ENCODE data around the gene ACTN4.
A peak's percentile ranks its signal among the peaks of the same experiment; 100 is the strongest.

The ACTN4 gene

GRCh38 chr19:38676878-38677646 lies 29.6 kb downstream of the ACTN4 start:
- H3K4me3 Mint-ChIP-seq: peak overlapping the region in 1 of 2 donors; percentile 32
- H3K27me3 Mint-ChIP-seq: no peaks in the 10 kb centered on the region
- no peak overlapping the region for H3K27ac Mint-ChIP-seq
- DNase-seq (no peak), ATAC-seq (no peak)
- H3K4me1 Mint-ChIP-seq: peaks cover 58% of the 10 kb centered on the region
- H3K9me3 Mint-ChIP-seq: no peaks in the 10 kb centered on the region

- no peak for DNase-seq
- ATAC-seq: no peak
- Mint-ChIP-seq H3K27me3 (peaks cover 11% of the 10 kb centered on the region), H3K4me1 (peaks cover 69% of the 10 kb centered on the region), H3K27ac (no peak overlapping the region), H3K4me3 (no peak overlapping the region), H3K9me3 (peaks cover 5 to 7% of the 10 kb centered on the region in 2 donors)
These were observed 30.9 kb downstream of the ACTN4 start for GRCh38 chr19:38678217-38678890.

GRCh38 chr19:38678891-38679494 lies 31.5 kb downstream of the ACTN4 start:
- H3K4me3 Mint-ChIP-seq: no peak overlapping the region
- peaks cover 5 to 7% of the 10 kb centered on the region in 2 donors for H3K9me3 Mint-ChIP-seq
- ATAC-seq (no peak), DNase-seq (no peak)
- peaks cover 72% of the 10 kb centered on the region for H3K4me1 Mint-ChIP-seq
- H3K27me3 Mint-ChIP-seq: peaks cover 14% of the 10 kb centered on the region
- no peak overlapping the region for H3K27ac Mint-ChIP-seq

GRCh38 chr19:38679839-38680238 lies 32.4 kb downstream of the ACTN4 start:
- H3K27ac Mint-ChIP-seq: peak overlapping the region in 1 of 2 donors; percentile 8
- no peak for ATAC-seq
- H3K4me3 Mint-ChIP-seq: no peak overlapping the region
- peaks cover 14% of the 10 kb centered on the region for H3K27me3 Mint-ChIP-seq
- peaks cover 72% of the 10 kb centered on the region for H3K4me1 Mint-ChIP-seq
- peaks cover 5 to 7% of the 10 kb centered on the region in 2 donors for H3K9me3 Mint-ChIP-seq
- DNase-seq: no peak

GRCh38 chr19:38682195-38682867 lies 34.9 kb downstream of the ACTN4 start:
- DNase-seq (no peak), ATAC-seq (no peak)
- Mint-ChIP-seq H3K9me3 (peaks cover 5 to 7% of the 10 kb centered on the region in 2 donors), H3K4me3 (no peak overlapping the region), H3K27ac (no peak overlapping the region), H3K4me1 (peaks cover 72% of the 10 kb centered on the region), H3K27me3 (peaks cover 14% of the 10 kb centered on the region)

GRCh38 chr19:38682872-38683392 lies 35.5 kb downstream of the ACTN4 start:
- Mint-ChIP-seq H3K27ac (no peak overlapping the region), H3K27me3 (peaks cover 14% of the 10 kb centered on the region), H3K4me3 (peak overlapping the region in 1 of 2 donors; percentile 9), H3K4me1 (peaks cover 74% of the 10 kb centered on the region), H3K9me3 (peaks cover 5 to 7% of the 10 kb centered on the region in 2 donors)
- DNase-seq (no peak), ATAC-seq (no peak)

- ATAC-seq (peak; percentile 65), DNase-seq (peak in 1 of 2 donors; percentile 42)
- Mint-ChIP-seq H3K4me3 (peak overlapping the region in 1 of 2 donors; percentile 9), H3K27ac (no peak overlapping the region), H3K9me3 (peaks cover 5 to 7% of the 10 kb centered on the region in 2 donors), H3K27me3 (peaks cover 14% of the 10 kb centered on the region), H3K4me1 (peaks cover 74% of the 10 kb centered on the region)
These were observed 36.1 kb downstream of the ACTN4 start for GRCh38 chr19:38683393-38684077.

GRCh38 chr19:38684078-38684861 lies 36.8 kb downstream of the ACTN4 start:
- peaks cover 14% of the 10 kb centered on the region for H3K27me3 Mint-ChIP-seq
- DNase-seq (peak in 1 of 2 donors; percentile 23), ATAC-seq (peak; percentile 73)
- peak overlapping the region in 1 of 2 donors; percentile 43 for H3K27ac Mint-ChIP-seq
- H3K4me1 Mint-ChIP-seq: peaks cover 74% of the 10 kb centered on the region
- peaks cover 5 to 7% of the 10 kb centered on the region in 2 donors for H3K9me3 Mint-ChIP-seq
- H3K4me3 Mint-ChIP-seq: peak overlapping the region; percentile 28 to 51

- peaks cover 68% of the 10 kb centered on the region for H3K4me1 Mint-ChIP-seq
- H3K9me3 Mint-ChIP-seq: peaks cover 5 to 7% of the 10 kb centered on the region in 2 donors
- peak overlapping the region; percentile 67 to 72 for H3K4me3 Mint-ChIP-seq
- DNase-seq (no peak), ATAC-seq (no peak)
- H3K27me3 Mint-ChIP-seq: peaks cover 14% of the 10 kb centered on the region
- H3K27ac Mint-ChIP-seq: peak overlapping the region in 1 of 2 donors; percentile 43
These were observed 37.6 kb downstream of the ACTN4 start for GRCh38 chr19:38684862-38685665.

GRCh38 chr19:38685666-38686529 lies 38.4 kb downstream of the ACTN4 start:
- H3K9me3 Mint-ChIP-seq: peaks cover 5 to 7% of the 10 kb centered on the region in 2 donors
- DNase-seq (no peak), ATAC-seq (peak; percentile 47)
- H3K4me1 Mint-ChIP-seq: peaks cover 63% of the 10 kb centered on the region
- H3K4me3 Mint-ChIP-seq: peak overlapping the region; percentile 67 to 72
- peaks cover 14% of the 10 kb centered on the region for H3K27me3 Mint-ChIP-seq
- peak overlapping the region; percentile 68 to 92 for H3K27ac Mint-ChIP-seq

- peak overlapping the region; percentile 67 to 72 for H3K4me3 Mint-ChIP-seq
- H3K4me1 Mint-ChIP-seq: peaks cover 57% of the 10 kb centered on the region
- peak; percentile 86 for ATAC-seq
- H3K27ac Mint-ChIP-seq: peak overlapping the region; percentile 87 to 92
- peak in 1 of 2 donors; percentile 49 for DNase-seq
- H3K9me3 Mint-ChIP-seq: peaks cover 5 to 7% of the 10 kb centered on the region in 2 donors
- H3K27me3 Mint-ChIP-seq: peaks cover 14% of the 10 kb centered on the region
These were observed 39.1 kb downstream of the ACTN4 start for GRCh38 chr19:38686530-38686888.

- Mint-ChIP-seq H3K27ac (peak overlapping the region in 1 of 2 donors; percentile 52), H3K27me3 (peaks cover 8% of the 10 kb centered on the region), H3K9me3 (peaks cover under 1 to 1% of the 10 kb centered on the region in 2 donors), H3K4me1 (peaks cover 61% of the 10 kb centered on the region), H3K4me3 (no peak overlapping the region)
- DNase-seq (no peak), ATAC-seq (no peak)
These were observed 40.5 kb downstream of the ACTN4 start for GRCh38 chr19:38687837-38688378.

Data from stimulated activated naive CD8-positive, alpha-beta T cell treated with anti-CD3 and anti-CD28 coated beads, Interleukin-15, amount 100 ng/mL, for 72 hours (primary cell).